Measurements from ENCODE around the gene LMX1B. TPM values are rescaled to one million over a fixed set of nuclear protein-coding genes. Genes with fewer than 3 reads are reported as not detected.
A peak's percentile ranks its signal among the peaks of the same experiment; 100 is the strongest.

Gene LMX1B
- total and polyA plus RNA-seq, 7 experiments from 2014 or later = not detected

DNA sequence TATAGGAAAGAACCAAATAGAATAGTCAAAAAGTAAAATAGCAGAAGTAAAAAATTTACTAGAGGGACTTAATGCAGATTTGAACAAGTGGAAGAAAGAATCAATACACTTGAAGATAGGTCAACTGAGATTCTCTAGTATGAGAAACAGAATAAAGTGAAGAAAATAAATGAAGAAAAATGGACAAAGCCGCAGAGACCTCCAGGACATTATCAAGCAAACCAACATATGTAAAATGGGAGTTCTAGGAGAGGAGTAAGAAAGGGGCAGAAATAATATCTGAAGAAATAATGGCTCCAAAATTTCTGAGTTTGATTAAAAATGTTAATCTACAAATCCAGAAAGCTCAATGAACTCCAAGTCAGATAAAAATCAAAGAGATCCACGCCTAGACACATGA is 121.1 kb downstream of the LMX1B start:
- H3K4me3 ChIP-seq (ENCODE audit: low read length) = no peak overlapping the region
- peaks cover 0 to 5% (median 3%) of the 10 kb centered on the region in 3 experiments for H3K9me3 ChIP-seq (ENCODE audit: control insufficient read depth in 2 of 3, low read length in 3 of 3)
- no peak for ATAC-seq
- Mint-ChIP-seq H3K27me3 (peaks cover 0 to 42% (median 0%) of the 10 kb centered on the region in 5 donors), H3K27ac (no peak overlapping the region), H3K9me3 (peaks cover 5 to 27% (median 16%) of the 10 kb centered on the region in 11 donors), H3K4me1 (peaks cover 0 to 4% (median 0%) of the 10 kb centered on the region in 7 donors), H3K4me3 (peak overlapping the region in 1 of 10 donors; percentile 47), H3K36me3 (peaks cover 0 to 10% (median 5%) of the 10 kb centered on the region in 5 donors)
- H3K27me3 ChIP-seq (ENCODE audit: control insufficient read depth in 2 of 2, insufficient read depth in 2 of 2, low read length in 2 of 2) = no peaks in the 10 kb centered on the region
- DNase-seq = no peak
- H3K36me3 ChIP-seq (ENCODE audit: control insufficient read depth in 2 of 3, insufficient read depth in 3 of 3, low read length in 3 of 3) = no peaks in the 10 kb centered on the region
- no peaks in the 10 kb centered on the region for H3K4me1 ChIP-seq (ENCODE audit: control insufficient read depth in 2 of 2, insufficient read depth in 2 of 2, low read length in 2 of 2)
- intact Hi-C loops (cut with micrococcal nuclease) = no loop called here
- CTCF ChIA-PET = no interaction called here
- POLR2A ChIA-PET = no interaction called here
- no peak overlapping the region for H3K27ac ChIP-seq (ENCODE audit: low read depth, low read length)

- H3K4me3 Mint-ChIP-seq = no peak overlapping the region
- peaks cover 0 to 4% (median 0%) of the 10 kb centered on the region in 7 donors for H3K4me1 Mint-ChIP-seq
- H3K9me3 ChIP-seq (ENCODE audit: control insufficient read depth in 2 of 3, low read length in 3 of 3) = peaks cover 0 to 5% (median 3%) of the 10 kb centered on the region in 3 experiments
- ChIA-PET POLR2A (no interaction called here), CTCF (no interaction called here)
- no peak for DNase-seq
- ATAC-seq = no peak
- peaks cover 5 to 27% (median 16%) of the 10 kb centered on the region in 11 donors for H3K9me3 Mint-ChIP-seq
- peaks cover 0 to 45% (median 0%) of the 10 kb centered on the region in 5 donors for H3K27me3 Mint-ChIP-seq
- no peaks in the 10 kb centered on the region for H3K36me3 ChIP-seq (ENCODE audit: control insufficient read depth in 2 of 3, insufficient read depth in 3 of 3, low read length in 3 of 3)
- no peaks in the 10 kb centered on the region for H3K4me1 ChIP-seq (ENCODE audit: control insufficient read depth in 2 of 2, insufficient read depth in 2 of 2, low read length in 2 of 2)
- H3K4me3 ChIP-seq (ENCODE audit: low read length) = no peak overlapping the region
- H3K27ac ChIP-seq (ENCODE audit: low read depth, low read length) = no peak overlapping the region
- no peaks in the 10 kb centered on the region for H3K27me3 ChIP-seq (ENCODE audit: control insufficient read depth in 2 of 2, insufficient read depth in 2 of 2, low read length in 2 of 2)
- no peak overlapping the region for H3K27ac Mint-ChIP-seq
- peaks cover 0 to 10% (median 5%) of the 10 kb centered on the region in 5 donors for H3K36me3 Mint-ChIP-seq
- intact Hi-C loops (cut with micrococcal nuclease) = no loop called here
Observed at GRCh38 chr9:126735482-126735881, 121.8 kb downstream of the LMX1B start.

DNA sequence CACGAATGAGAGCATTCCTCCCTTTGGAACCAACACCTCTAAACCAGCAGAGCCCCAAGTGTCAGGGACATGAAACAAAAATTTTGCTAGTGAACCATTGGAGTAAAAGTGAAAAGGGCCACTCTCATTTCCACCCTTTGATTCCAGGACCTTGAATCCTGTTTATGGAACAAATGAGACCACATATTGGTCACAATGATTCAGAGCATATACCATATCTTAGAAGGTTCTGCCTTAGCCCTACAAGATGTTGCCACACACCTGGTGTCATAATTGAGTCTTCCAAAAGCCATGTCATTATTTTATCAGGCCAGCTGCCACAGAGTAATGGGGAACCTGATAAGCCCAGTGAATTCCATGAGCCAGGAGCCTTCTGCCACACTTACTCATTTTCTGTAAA is 124.8 kb downstream of the LMX1B start:
- no peaks in the 10 kb centered on the region for H3K27me3 ChIP-seq (ENCODE audit: control insufficient read depth in 2 of 2, insufficient read depth in 2 of 2, low read length in 2 of 2)
- Mint-ChIP-seq H3K27ac (no peak overlapping the region), H3K27me3 (peaks cover 0 to 48% (median 0%) of the 10 kb centered on the region in 5 donors), H3K4me3 (no peak overlapping the region), H3K9me3 (peaks cover 5 to 27% (median 16%) of the 10 kb centered on the region in 11 donors), H3K36me3 (peaks cover 0 to 10% (median 5%) of the 10 kb centered on the region in 5 donors), H3K4me1 (peaks cover 0 to 4% (median 0%) of the 10 kb centered on the region in 7 donors)
- intact Hi-C loops (cut with micrococcal nuclease) = no loop called here
- H3K9me3 ChIP-seq (ENCODE audit: control insufficient read depth in 2 of 3, low read length in 3 of 3) = peaks cover 0 to 5% (median 3%) of the 10 kb centered on the region in 3 experiments
- ChIA-PET POLR2A (no interaction called here), CTCF (no interaction called here)
- H3K4me3 ChIP-seq (ENCODE audit: low read length) = no peak overlapping the region
- H3K27ac ChIP-seq (ENCODE audit: low read depth, low read length) = no peak overlapping the region
- ATAC-seq (no peak), DNase-seq (peak in 1 of 9 donors; percentile 3)
- H3K4me1 ChIP-seq (ENCODE audit: control insufficient read depth in 2 of 2, insufficient read depth in 2 of 2, low read length in 2 of 2) = no peaks in the 10 kb centered on the region
- no peaks in the 10 kb centered on the region for H3K36me3 ChIP-seq (ENCODE audit: control insufficient read depth in 2 of 3, insufficient read depth in 3 of 3, low read length in 3 of 3)

DNA sequence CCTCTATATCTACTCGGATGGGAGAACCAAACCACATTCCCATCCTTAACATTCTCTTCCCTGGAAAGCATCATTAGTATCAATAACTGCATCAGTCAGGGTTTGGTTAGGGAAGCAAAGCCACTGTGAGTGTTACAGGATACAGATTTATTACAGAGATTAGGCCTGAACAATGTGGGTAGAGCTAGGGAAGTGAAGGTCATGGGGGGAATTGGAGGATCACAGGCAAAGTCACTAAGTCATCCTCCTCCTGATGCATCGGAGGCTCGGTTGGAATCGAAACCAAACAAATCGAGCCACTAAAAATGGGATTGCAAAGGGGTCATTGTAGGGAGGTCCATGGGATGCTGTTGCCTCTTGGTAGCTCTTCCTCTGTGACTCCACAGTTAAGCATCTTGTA is 129.3 kb downstream of the LMX1B start:
- no peak overlapping the region for H3K4me3 ChIP-seq (ENCODE audit: low read length)
- no peak overlapping the region for H3K27ac ChIP-seq (ENCODE audit: low read depth, low read length)
- Mint-ChIP-seq H3K27me3 (peaks cover 0 to 24% (median 0%) of the 10 kb centered on the region in 5 donors), H3K4me1 (peaks cover 18 to 29% (median 22%) of the 10 kb centered on the region in 7 donors), H3K27ac (peak overlapping the region in 1 of 9 donors; percentile 21), H3K36me3 (no peaks in the 10 kb centered on the region), H3K9me3 (peaks cover 0 to 6% (median 0%) of the 10 kb centered on the region in 11 donors), H3K4me3 (no peak overlapping the region)
- DNase-seq (peak in 1 of 9 donors; percentile 7), ATAC-seq (no peak)
- ChIA-PET POLR2A (interaction anchor here (1.6 kb wide), 1 partner anchor 11 kb away, joined by 4 read pairs; no protein-coding TSS in a partner anchor), CTCF (interaction anchor here (1.1 to 1.6 kb wide), 2 partner anchors 35 to 38 kb away, joined by 3 read pairs; no protein-coding TSS in a partner anchor)
- no peaks in the 10 kb centered on the region for H3K9me3 ChIP-seq (ENCODE audit: control insufficient read depth in 2 of 3, low read length in 3 of 3)
- H3K4me1 ChIP-seq (ENCODE audit: control insufficient read depth in 2 of 2, insufficient read depth in 2 of 2, low read length in 2 of 2) = peaks cover 0 to 8% of the 10 kb centered on the region in 2 donors
- intact Hi-C loops (cut with micrococcal nuclease) = loop anchor here in 1 of 2 donors (1.0 kb wide), 1 partner anchor 31 kb away; no protein-coding TSS in a partner anchor
- H3K27me3 ChIP-seq (ENCODE audit: control insufficient read depth in 2 of 2, insufficient read depth in 2 of 2, low read length in 2 of 2) = no peaks in the 10 kb centered on the region
- no peaks in the 10 kb centered on the region for H3K36me3 ChIP-seq (ENCODE audit: control insufficient read depth in 2 of 3, insufficient read depth in 3 of 3, low read length in 3 of 3)

- Histone ChIP-seq H3K27ac (ENCODE audit: low read depth, low read length) (no peak overlapping the region), H3K36me3 (ENCODE audit: control insufficient read depth in 2 of 3, insufficient read depth in 3 of 3, low read length in 3 of 3) (no peaks in the 10 kb centered on the region), H3K27me3 (ENCODE audit: control insufficient read depth in 2 of 2, insufficient read depth in 2 of 2, low read length in 2 of 2) (no peaks in the 10 kb centered on the region), H3K4me1 (ENCODE audit: control insufficient read depth in 2 of 2, insufficient read depth in 2 of 2, low read length in 2 of 2) (peaks cover 0 to 9% of the 10 kb centered on the region in 2 donors), H3K9me3 (ENCODE audit: control insufficient read depth in 2 of 3, low read length in 3 of 3) (no peaks in the 10 kb centered on the region), H3K4me3 (ENCODE audit: low read length) (no peak overlapping the region)
- Mint-ChIP-seq H3K36me3 (no peaks in the 10 kb centered on the region), H3K9me3 (peaks cover 0 to 4% (median 0%) of the 10 kb centered on the region in 11 donors), H3K4me1 (peaks cover 21 to 40% (median 32%) of the 10 kb centered on the region in 7 donors), H3K27ac (peak overlapping the region in 8 of 9 donors; percentile 11 to 64 (median 29)), H3K27me3 (peaks cover 0 to 10% (median 0%) of the 10 kb centered on the region in 5 donors), H3K4me3 (peak overlapping the region in 2 of 10 donors; percentile 22 to 50)
- ATAC-seq (no peak), DNase-seq (peak in 1 of 9 donors; percentile 18)
- CTCF ChIA-PET = interaction anchor here (0.7 kb wide), 1 partner anchor 477 kb away, joined by 5 read pairs; no protein-coding TSS in a partner anchor
- POLR2A ChIA-PET = interaction anchor here (0.8 kb wide), 1 partner anchor 12 kb away, joined by 3 read pairs; no protein-coding TSS in a partner anchor
- intact Hi-C loops (cut with micrococcal nuclease) = loop anchor here (2.0 to 5.0 kb wide), 2 partner anchors 23 to 38 kb away; no protein-coding TSS in a partner anchor
Observed at GRCh38 chr9:126745574-126746411, 132.1 kb downstream of the LMX1B start.

Measured in naive thymus-derived CD4-positive, alpha-beta T cell (primary cell).